Hypothalamus (tissue), 51 donors: Measurements from ENCODE around the gene HSDL1.
"Not testable (repeated sequence)": the region's sequence is repeated elsewhere in the genome, so short reads cannot be mapped to it uniquely, and the experiment has no call there.

ENCODE experiments used
- DNase-seq, 51 donors: peaks; one replicate each; lab custom pipeline; 2025; lab: John Stamatoyannopoulos, UW

Gene HSDL1

GRCh38 chr16:84139628-84140258, 5.2 kb downstream of the HSDL1 start:
- no peak for DNase-seq

GRCh38 chr16:84138824-84139627, 6.0 kb downstream of the HSDL1 start:
- no peak for DNase-seq

- no peak for DNase-seq
Observed at GRCh38 chr16:84138500-84138823, 6.5 kb downstream of the HSDL1 start.

DNA sequence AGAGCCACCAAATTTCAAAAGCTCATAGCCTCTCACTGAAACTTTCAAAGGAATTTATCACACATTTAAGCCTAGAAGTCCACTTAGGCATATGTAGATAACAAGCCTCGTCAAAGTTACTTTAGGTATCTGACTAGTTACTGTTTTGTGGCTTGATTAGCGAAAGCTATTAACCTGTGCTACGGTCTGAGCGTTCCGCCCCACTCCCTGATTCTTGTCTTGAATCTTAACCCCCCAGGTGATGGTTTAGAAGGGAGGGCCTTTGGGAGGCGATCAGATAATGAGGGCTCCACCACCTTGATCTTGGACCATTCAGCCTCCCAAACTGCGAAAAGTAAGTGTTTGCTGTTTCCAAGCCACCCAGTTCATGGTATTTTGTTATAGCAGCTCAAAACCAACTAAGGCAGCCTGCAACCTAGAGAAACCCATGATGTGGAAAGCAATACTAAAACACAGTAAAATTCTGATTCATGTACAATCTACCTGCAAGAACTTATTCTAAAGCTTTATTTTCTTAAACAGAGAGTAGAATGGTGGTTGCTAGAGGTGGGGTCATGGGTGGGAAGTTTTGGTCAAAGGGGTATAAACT, 7.1 kb downstream of the HSDL1 start:
- DNase-seq: no peak

GRCh38 chr16:84137287-84137686, 7.7 kb downstream of the HSDL1 start:
- no peak for DNase-seq

- no peak for DNase-seq
Observed at GRCh38 chr16:84136331-84137125, 8.4 kb downstream of the HSDL1 start.

- DNase-seq: no peak
Observed at GRCh38 chr16:84132527-84133285, 12.3 kb downstream of the HSDL1 start.

- DNase-seq: peak in 1 of 51 donors; percentile 7
Observed at GRCh38 chr16:84131117-84131516, 13.9 kb downstream of the HSDL1 start.

DNA sequence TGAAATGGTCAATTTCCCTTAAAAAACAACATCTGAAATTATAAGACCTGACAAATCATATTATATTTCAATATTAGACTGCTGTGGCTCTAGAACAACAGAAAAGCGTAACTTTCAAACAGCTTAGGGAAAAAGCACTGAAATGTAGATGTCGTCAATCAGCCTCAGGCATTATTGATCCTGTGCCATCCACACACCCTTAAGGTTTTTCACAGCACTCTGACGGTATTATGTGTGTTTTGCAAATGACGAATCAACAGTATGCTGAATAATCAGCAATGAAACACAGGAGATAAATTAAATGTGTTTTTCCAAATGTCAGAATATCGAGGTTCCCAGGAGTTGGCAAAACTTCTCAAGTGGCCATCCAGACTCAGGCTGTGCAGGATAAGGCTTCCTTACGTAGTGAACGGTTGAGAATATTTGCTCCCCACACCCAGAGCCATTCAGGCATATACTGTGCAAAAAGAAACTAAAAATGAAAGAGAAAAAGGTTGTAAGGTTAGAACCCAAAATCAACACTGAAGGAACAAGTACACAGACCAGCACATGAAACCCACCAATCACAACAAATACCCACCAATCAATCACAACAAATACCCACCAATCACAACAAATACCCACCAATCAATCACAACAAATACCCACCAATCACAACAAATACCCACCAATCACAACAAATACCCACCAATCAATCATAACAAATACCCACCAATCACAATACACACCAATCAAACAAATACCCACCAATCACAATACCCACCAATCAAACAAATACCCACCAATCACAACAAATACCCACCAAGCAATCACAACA, 20.5 kb downstream of the HSDL1 start:
- no peak for DNase-seq

GRCh38 chr16:84121007-84121406, 24.0 kb downstream of the HSDL1 start:
- DNase-seq: no peak

- no peak for DNase-seq
Observed at GRCh38 chr16:84120023-84120422, 25.0 kb downstream of the HSDL1 start.

- no peak for DNase-seq
Observed at GRCh38 chr16:84119368-84119767, 25.6 kb downstream of the HSDL1 start.

DNA sequence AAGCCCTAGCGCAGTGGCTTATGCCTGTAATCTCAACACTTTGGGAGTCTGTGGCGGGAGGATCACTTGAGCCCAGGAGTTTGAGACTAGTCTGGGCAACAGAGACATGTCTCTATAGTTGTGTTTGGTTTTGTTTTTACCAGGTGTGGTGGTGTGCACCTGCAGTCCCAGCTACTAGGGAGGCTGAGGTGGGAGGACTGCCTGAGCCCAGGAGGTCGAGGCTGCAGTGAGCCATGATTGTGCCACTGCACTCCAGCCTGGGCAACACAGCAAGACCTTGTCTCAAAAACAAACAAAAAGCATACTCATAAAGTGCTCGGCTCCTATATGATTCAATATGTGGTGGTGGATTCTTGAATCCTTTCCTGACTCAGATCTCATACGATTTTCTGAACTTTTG, 26.7 kb downstream of the HSDL1 start:
- not testable (repeated sequence) for DNase-seq

GRCh38 chr16:84117494-84117843, 27.5 kb downstream of the HSDL1 start:
- DNase-seq: peak in 11 of 51 donors; percentile 30 to 77 (median 46)

DNA sequence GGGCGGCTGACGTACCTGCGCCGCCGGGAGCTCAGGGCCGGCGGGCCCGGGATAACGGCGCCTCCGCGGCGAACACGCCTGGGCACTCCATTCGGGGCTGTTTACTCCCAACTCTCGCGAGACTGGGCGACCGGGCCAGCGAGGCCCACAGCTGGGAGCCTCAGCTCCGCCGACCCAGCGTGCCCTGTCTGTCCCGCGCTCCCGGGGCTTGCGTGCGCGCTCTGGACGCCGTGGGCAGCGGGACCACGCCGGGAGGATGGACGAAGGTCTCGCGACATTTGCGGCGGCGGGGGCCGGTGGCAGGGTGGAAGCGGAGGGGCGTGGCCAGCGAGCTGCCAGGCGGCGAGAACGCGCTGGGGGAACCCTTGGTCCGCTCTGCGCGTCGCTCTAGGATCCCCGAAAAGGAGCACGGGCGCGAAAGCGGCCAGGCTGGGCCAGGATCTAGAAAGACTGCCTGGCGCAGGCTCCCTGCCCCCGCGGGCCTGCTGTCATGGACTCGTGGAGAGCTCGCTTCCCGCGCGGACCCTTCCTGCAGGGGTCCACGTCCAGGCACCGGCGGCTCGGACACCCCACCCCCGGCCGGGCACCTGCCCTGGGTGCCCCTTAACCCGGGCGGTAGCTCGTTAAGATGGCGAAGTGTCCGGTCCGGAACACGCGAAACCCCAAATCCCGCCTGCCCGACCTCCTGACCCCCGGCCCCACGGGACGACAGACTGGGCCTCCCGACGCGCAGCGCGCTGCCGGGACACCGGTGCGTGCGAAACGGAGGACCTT, 28.1 kb downstream of the HSDL1 start, which contains the start of gene MBTPS1:
MBTPS1 (minus strand) TSS at position 223 of the 774 bp plus-strand sequence. CDS start 15,159 bp downstream, outside the sequence.
- peak; percentile 39 to 99 (median 96) for DNase-seq

DNA sequence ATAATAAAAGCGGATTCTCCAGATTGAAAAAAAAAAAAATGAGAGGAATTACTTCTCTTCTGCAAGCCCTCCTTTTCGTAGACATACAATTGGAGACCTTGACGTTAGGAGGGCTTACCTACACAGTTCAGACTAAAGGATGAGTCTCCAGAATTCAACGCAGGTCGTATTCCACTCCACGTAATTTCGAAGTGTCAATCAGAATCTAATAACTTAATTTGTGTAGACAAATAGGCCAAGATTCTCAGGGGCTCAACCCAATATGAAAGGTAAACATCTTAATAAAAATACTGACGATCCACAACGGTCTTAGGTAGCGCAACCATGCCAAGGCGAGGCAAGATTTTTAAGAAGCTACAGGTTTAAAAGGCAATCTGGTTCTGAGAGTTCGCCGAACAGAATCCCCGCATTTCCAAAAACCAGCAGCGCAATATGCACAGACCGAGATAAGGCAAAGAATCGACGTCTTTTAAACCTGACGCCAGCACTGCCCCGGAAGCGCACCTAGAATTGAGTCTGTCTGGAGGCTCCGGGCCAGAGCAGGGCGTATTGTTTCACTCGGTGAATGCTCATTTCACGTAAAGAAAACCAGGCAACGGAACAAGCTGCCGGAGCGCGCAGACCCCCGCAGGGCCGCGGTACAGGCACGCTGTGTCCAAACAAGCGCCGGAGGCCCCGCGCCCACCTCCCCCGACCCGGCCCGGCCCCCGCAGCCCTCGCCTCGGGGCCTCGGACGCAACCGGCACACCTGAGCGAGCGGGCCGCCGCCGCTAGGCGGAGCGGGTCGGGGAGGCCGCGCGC, 28.9 kb downstream of the HSDL1 start:
- DNase-seq: peak in 10 of 51 donors; percentile 32 to 65 (median 44)

DNA sequence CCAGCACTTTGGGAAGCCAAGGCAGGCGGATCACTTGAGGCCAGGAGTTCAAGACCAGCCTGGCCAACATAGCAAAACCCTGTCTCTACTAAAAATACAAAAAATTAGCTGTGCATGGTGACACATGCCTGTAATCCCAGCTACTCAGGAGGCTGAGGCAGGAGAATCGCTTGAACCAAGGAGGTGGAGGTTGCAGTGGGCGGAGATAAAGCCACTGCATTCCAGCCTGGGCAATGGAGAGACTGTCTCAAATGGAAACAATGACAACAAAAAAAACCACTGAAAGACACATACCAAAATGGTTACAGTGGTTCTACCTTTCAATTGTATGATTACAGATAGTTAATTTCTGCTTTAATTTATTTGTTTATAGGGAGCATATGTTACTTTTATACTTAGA, 33.0 kb downstream of the HSDL1 start:
- DNase-seq: not testable (repeated sequence)

- no peak for DNase-seq
Observed at GRCh38 chr16:84111525-84111924, 33.5 kb downstream of the HSDL1 start.
